Measurements from ENCODE around the gene RAB44. TPM values are rescaled to one million over a fixed set of nuclear protein-coding genes. Genes with fewer than 3 reads are reported as not detected.

RAB44 gene
- total and polyA plus RNA-seq, 5 donors = 0.06 TPM; not detected in 3

GRCh38 chr6:36734486-36735060 is 36.9 kb downstream of the RAB44 start:
- peak in 2 of 3 donors; percentile 49 to 61 for DNase-seq
- peak overlapping the region; percentile 45 for H3K27ac ChIP-seq (ENCODE audit: low read length)
- no peak overlapping the region for H3K4me3 ChIP-seq (ENCODE audit: low read length)
- ATAC-seq = peak; percentile 11 to 15
- intact Hi-C loops (cut with DNase I) = no loop called here
- WGBS = 81% methylated on average over 7 of the region's 7 CpGs
- H3K9me3 ChIP-seq (ENCODE audit: control insufficient read depth, low read length) = no peaks in the 10 kb centered on the region
- no peaks in the 10 kb centered on the region for H3K27me3 ChIP-seq (ENCODE audit: control insufficient read depth, insufficient read depth)
- no peaks in the 10 kb centered on the region for H3K4me1 ChIP-seq (ENCODE audit: control insufficient read depth, insufficient read depth, low read length)

DNA sequence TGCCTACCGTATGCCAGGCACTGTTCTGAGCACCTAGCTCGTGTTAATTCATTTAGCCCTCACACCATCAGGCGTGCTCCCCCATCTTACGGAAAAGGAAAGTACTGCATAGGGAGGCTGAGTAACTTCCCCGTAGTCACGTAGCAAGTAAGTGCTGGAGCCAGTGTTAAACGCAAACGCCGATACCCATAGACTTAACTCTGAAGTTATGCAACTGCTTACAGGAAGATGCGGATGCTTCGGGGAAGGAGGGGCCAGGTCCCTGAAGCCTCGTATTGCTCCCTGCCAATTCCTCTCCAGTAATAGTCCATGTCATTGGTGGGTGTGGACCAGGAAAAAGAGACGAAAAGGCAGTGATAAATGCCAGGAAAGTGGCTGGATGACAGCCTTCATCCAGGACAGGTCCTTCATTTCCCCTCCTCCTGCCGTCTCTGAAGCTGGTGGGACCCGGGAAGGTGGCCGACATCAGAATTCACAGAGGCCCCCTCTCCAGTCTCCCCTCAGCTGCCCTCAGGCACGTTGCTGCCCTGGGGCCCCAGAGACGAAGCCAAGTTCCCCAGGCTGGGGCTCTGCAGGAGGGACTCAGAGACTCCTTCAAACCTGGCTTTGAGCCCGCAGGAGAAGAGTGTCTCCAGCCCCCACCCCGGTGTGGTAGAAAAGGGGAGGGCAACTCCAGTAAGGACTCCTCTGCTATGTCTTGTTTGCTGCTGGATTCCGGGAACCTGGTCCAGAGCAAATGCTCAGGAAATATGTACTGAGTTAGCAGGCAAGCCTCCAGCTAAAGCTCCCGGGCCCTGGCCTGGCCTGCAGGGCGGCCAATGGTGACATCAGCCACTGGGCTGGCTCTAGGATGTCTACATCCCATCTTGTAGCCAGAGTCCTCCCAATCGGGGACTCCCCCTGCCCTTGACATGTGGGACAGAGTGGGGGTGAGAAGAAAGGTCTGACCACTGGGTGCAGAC is 37.8 kb downstream of the RAB44 start:
- H3K27me3 ChIP-seq (ENCODE audit: control insufficient read depth, insufficient read depth) = no peaks in the 10 kb centered on the region
- 7% methylated on average over 24 of the region's 24 CpGs for WGBS
- H3K4me1 ChIP-seq (ENCODE audit: control insufficient read depth, insufficient read depth, low read length) = no peaks in the 10 kb centered on the region
- intact Hi-C loops (cut with DNase I) = no loop called here
- no peaks in the 10 kb centered on the region for H3K9me3 ChIP-seq (ENCODE audit: control insufficient read depth, low read length)
- H3K4me3 ChIP-seq (ENCODE audit: low read length) = no peak overlapping the region
- DNase-seq (peak; percentile 91 to 96 (median 94)), ATAC-seq (peak; percentile 88 to 89)
- H3K27ac ChIP-seq (ENCODE audit: low read length) = peak overlapping the region; percentile 90

DNA sequence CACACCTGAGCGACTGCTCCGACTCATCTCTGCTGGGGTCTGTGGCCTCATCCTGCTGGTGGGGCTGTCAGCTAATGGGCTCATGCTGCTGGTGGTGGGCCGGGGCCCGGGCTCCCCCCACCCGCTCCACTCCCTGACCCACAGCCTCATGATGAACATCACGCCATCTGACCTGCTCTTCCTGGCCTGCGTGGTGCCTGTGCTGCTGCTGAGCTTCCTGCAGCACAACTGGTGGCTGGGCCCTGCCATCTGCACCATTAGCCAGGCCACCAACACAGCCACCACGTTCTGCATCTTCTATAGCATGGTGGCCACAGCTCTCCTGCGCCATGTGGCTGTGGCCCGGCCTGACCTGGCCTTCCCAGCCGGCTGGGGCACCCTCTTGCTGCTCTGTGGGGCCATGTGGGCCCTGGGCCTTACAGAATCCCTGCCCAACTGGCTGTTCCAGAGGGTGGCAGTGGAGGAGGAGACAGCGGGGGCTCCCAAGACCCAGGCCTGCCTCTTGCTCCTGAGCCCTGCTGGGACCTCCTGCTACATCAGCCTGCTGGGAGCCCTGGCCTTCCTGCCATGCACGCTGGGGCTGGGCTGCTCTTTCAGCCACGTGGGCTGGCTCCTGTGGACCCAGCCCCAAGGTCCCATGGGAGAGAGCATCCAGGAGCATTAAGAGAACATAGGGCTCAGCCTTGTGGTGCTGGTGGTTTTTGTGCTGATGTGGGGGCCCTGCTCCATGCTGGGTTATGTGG is 39.6 kb downstream of the RAB44 start:
- Histone ChIP-seq H3K4me3 (ENCODE audit: low read length) (no peak overlapping the region), H3K27me3 (ENCODE audit: control insufficient read depth, insufficient read depth) (no peaks in the 10 kb centered on the region), H3K9me3 (ENCODE audit: control insufficient read depth, low read length) (no peaks in the 10 kb centered on the region), H3K27ac (ENCODE audit: low read length) (no peak overlapping the region), H3K4me1 (ENCODE audit: control insufficient read depth, insufficient read depth, low read length) (no peaks in the 10 kb centered on the region)
- DNase-seq = peak in 2 of 3 donors; percentile 58 to 61
- 89% methylated on average over 14 of the region's 14 CpGs for WGBS
- ATAC-seq = no peak
- intact Hi-C loops (cut with DNase I) = no loop called here

- Histone ChIP-seq H3K4me1 (ENCODE audit: control insufficient read depth, insufficient read depth, low read length) (no peaks in the 10 kb centered on the region), H3K9me3 (ENCODE audit: control insufficient read depth, low read length) (no peaks in the 10 kb centered on the region), H3K4me3 (ENCODE audit: low read length) (no peak overlapping the region), H3K27ac (ENCODE audit: low read length) (no peak overlapping the region), H3K27me3 (ENCODE audit: control insufficient read depth, insufficient read depth) (no peaks in the 10 kb centered on the region)
- DNase-seq = no peak
- 96% methylated on average over 1 of the region's 1 CpG for WGBS
- no peak for ATAC-seq
- intact Hi-C loops (cut with DNase I) = no loop called here
Measured at GRCh38 chr6:36738108-36738507, 40.5 kb downstream of the RAB44 start.

GRCh38 chr6:36739947-36740817 is 42.6 kb downstream of the RAB44 start:
- ATAC-seq = no peak
- Histone ChIP-seq H3K27me3 (ENCODE audit: control insufficient read depth, insufficient read depth) (no peaks in the 10 kb centered on the region), H3K4me3 (ENCODE audit: low read length) (no peak overlapping the region), H3K27ac (ENCODE audit: low read length) (no peak overlapping the region), H3K9me3 (ENCODE audit: control insufficient read depth, low read length) (no peaks in the 10 kb centered on the region), H3K4me1 (ENCODE audit: control insufficient read depth, insufficient read depth, low read length) (no peaks in the 10 kb centered on the region)
- WGBS = 75% methylated on average over 13 of the region's 13 CpGs
- peak in 2 of 3 donors; percentile 22 to 30 for DNase-seq
- intact Hi-C loops (cut with DNase I) = no loop called here

GRCh38 chr6:36740818-36741179 is 43.2 kb downstream of the RAB44 start:
- peak in 2 of 3 donors; percentile 44 to 52 for DNase-seq
- Histone ChIP-seq H3K27me3 (ENCODE audit: control insufficient read depth, insufficient read depth) (no peaks in the 10 kb centered on the region), H3K4me3 (ENCODE audit: low read length) (no peak overlapping the region), H3K9me3 (ENCODE audit: control insufficient read depth, low read length) (no peaks in the 10 kb centered on the region), H3K4me1 (ENCODE audit: control insufficient read depth, insufficient read depth, low read length) (no peaks in the 10 kb centered on the region), H3K27ac (ENCODE audit: low read length) (no peak overlapping the region)
- intact Hi-C loops (cut with DNase I) = no loop called here
- no peak for ATAC-seq
- 80% methylated on average over 11 of the region's 11 CpGs for WGBS

- DNase-seq (peak in 2 of 3 donors; percentile 60 to 64), ATAC-seq (no peak)
- intact Hi-C loops (cut with DNase I) = no loop called here
- Histone ChIP-seq H3K4me3 (ENCODE audit: low read length) (no peak overlapping the region), H3K9me3 (ENCODE audit: control insufficient read depth, low read length) (no peaks in the 10 kb centered on the region), H3K27me3 (ENCODE audit: control insufficient read depth, insufficient read depth) (no peaks in the 10 kb centered on the region), H3K4me1 (ENCODE audit: control insufficient read depth, insufficient read depth, low read length) (no peaks in the 10 kb centered on the region), H3K27ac (ENCODE audit: low read length) (no peak overlapping the region)
- 94% methylated on average over 19 of the region's 19 CpGs for WGBS
Measured at GRCh38 chr6:36742146-36742545, 44.5 kb downstream of the RAB44 start.

DNA sequence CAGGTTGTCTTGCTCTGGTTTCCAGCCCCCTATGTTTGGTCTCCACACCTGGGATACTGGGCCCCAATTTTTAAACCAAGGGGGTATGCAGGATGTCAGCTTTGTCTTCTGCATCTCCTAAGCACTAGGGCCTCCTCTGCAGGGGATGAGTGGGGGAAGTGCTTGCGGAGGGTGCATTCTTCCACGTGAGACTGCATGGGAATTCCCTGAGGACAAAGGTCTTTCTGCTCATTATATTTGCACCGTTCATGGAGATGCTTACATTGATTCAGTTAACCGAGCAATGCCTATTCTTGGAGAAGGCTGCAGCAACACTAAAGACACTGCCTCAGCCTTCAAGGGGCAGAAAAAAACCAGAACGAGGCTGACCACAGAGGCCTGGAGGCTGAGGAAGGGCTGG is 45.4 kb downstream of the RAB44 start:
- Histone ChIP-seq H3K27ac (ENCODE audit: low read length) (no peak overlapping the region), H3K27me3 (ENCODE audit: control insufficient read depth, insufficient read depth) (no peaks in the 10 kb centered on the region), H3K9me3 (ENCODE audit: control insufficient read depth, low read length) (no peaks in the 10 kb centered on the region), H3K4me1 (ENCODE audit: control insufficient read depth, insufficient read depth, low read length) (no peaks in the 10 kb centered on the region), H3K4me3 (ENCODE audit: low read length) (no peak overlapping the region)
- ATAC-seq (no peak), DNase-seq (no peak)
- WGBS = 72% methylated on average over 5 of the region's 5 CpGs
- intact Hi-C loops (cut with DNase I) = no loop called here

DNA sequence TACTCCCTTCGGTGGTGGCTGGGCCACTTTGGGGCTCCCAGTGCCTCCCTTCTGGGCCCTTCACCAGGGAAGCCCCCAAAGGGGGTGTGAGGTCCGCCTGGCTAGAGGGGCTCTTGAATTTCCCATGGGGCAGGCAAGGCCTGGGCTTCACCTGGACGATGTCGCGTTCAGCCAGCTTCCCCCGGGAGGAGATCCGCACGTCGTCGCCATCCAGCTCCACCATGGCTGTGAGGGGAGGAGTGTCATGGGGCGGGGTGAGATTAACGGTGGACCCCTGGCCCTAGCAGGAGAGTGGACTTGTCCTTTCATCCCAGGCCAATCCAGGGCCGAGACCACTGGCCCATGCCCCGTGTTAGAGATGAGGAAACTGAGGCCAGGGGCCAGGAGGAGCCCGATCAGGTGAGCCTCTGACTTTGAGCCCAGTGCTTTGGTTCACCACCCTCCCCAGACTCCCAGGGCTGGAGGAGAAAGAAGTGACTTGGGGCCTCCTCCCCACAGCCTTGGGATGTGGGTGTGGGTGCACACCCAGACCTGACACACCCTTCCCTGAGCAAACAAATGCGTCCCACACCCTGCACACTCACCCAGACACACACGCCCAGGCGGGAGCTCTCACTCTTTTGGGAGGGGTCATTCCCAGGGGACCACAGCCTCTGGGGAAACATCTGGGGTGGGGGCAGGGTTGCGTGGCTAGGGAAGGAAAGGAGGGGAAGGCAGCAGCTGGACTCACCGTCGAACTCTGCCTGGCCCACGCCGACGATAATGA is 46.1 kb downstream of the RAB44 start:
- WGBS = 81% methylated on average over 24 of the region's 24 CpGs
- no peak overlapping the region for H3K4me3 ChIP-seq (ENCODE audit: low read length)
- ATAC-seq (peak in 1 of 2 donors; percentile 60), DNase-seq (peak; percentile 39 to 49 (median 41))
- H3K27ac ChIP-seq (ENCODE audit: low read length) = no peak overlapping the region
- intact Hi-C loops (cut with DNase I) = no loop called here
- H3K4me1 ChIP-seq (ENCODE audit: control insufficient read depth, insufficient read depth, low read length) = no peaks in the 10 kb centered on the region
- H3K9me3 ChIP-seq (ENCODE audit: control insufficient read depth, low read length) = no peaks in the 10 kb centered on the region
- H3K27me3 ChIP-seq (ENCODE audit: control insufficient read depth, insufficient read depth) = no peaks in the 10 kb centered on the region

- intact Hi-C loops (cut with DNase I) = no loop called here
- Histone ChIP-seq H3K27me3 (ENCODE audit: control insufficient read depth, insufficient read depth) (no peaks in the 10 kb centered on the region), H3K27ac (ENCODE audit: low read length) (no peak overlapping the region), H3K4me1 (ENCODE audit: control insufficient read depth, insufficient read depth, low read length) (no peaks in the 10 kb centered on the region), H3K4me3 (ENCODE audit: low read length) (no peak overlapping the region), H3K9me3 (ENCODE audit: control insufficient read depth, low read length) (no peaks in the 10 kb centered on the region)
- DNase-seq (peak in 2 of 3 donors; percentile 8 to 20), ATAC-seq (no peak)
- WGBS = 64% methylated on average over 2 of the region's 2 CpGs
Measured at GRCh38 chr6:36744304-36744673, 46.7 kb downstream of the RAB44 start.
